Suprapubic skin (tissue), 3 donors: Measurements from ENCODE around the gene NEURL1.

Experiments used
- EP300 ChIP-seq: sonication (generic); formaldehyde crosslinking; IDR thresholded peaks from one replicate; pipeline ENCODE4 v1.6.1; 2017; ENCODE audit warnings: antibody characterized with exemption
- POLR2A ChIP-seq, 2 donors: fragments of 450-650 bp; IDR thresholded peaks; one replicate each; pipeline ENCODE4 v1.6.1; 2017; ENCODE audit warnings: antibody characterized with exemption in 2 of 2, mild to moderate bottlenecking in 2 of 2, moderate library complexity in 2 of 2
- TF ChIP-seq, protein P1 (sequence below), 2 donors: fragments of 200-600 bp in 1 of 2; fragments of 450-650 bp in 1 of 2; sonication (generic) in 1 of 2; IDR thresholded peaks; one replicate each; pipeline ENCODE4 v1.5.1; 2016 to 2019; ENCODE audit warnings: antibody characterized with exemption in 2 of 2, mild to moderate bottlenecking in 1 of 2, moderate library complexity in 1 of 2

DNA sequence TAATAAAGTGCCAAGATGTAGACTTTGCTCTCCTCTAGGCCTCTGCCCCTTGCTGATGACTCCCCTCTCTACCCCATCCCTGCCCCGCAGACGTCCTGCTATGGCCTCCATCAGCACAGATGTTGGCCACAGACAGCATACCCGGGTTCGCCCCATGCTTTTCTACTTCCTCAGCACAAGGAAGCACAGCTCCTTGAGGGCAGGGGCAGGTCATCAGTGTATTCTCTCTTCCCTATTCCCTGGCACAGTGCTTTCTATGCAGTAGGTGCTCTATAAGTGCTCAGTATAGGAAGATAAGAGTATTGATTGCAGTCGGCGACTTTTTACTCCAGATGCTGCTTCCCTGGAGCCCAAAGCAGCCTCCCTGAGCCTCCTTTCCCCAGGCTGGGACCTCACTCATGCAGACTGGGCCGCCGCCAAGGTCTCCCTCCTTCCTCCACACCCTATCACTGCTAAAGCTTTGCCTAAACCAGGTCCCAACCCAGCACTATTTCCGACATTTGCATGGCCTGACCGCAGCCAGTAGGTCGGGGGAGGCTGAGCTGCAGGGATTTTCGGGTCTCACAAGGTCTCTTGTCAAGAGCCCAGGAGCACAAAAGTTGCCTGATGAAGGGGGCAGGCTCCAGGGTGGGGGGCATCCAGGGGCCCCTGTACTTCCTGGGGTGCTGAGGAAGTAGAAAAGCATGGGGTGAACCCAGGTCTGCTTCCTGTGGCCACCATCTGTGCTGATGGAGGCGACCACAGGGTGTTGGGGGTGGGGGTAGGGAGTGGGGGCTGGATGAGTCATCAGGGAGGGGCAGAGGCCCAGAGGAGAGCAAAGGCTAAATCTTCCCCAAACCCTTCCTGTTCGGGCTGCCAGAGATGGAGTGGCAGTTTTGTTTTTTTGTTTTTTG is 22.5 kb upstream of the NEURL1 start:
- TF ChIP-seq POLR2A (IDR thresholded peaks at IDR 0.05) (no peak), EP300 (no peak)
- TF ChIP-seq, protein P1, sequence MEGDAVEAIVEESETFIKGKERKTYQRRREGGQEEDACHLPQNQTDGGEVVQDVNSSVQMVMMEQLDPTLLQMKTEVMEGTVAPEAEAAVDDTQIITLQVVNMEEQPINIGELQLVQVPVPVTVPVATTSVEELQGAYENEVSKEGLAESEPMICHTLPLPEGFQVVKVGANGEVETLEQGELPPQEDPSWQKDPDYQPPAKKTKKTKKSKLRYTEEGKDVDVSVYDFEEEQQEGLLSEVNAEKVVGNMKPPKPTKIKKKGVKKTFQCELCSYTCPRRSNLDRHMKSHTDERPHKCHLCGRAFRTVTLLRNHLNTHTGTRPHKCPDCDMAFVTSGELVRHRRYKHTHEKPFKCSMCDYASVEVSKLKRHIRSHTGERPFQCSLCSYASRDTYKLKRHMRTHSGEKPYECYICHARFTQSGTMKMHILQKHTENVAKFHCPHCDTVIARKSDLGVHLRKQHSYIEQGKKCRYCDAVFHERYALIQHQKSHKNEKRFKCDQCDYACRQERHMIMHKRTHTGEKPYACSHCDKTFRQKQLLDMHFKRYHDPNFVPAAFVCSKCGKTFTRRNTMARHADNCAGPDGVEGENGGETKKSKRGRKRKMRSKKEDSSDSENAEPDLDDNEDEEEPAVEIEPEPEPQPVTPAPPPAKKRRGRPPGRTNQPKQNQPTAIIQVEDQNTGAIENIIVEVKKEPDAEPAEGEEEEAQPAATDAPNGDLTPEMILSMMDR (IDR thresholded peaks at IDR 0.05) = no peak
